Measurements from ENCODE around the gene STH. TPM values are rescaled to one million over a fixed set of nuclear protein-coding genes. Genes with fewer than 3 reads are reported as not detected.
"Not testable (repeated sequence)": the region's sequence is repeated elsewhere in the genome, so short reads cannot be mapped to it uniquely, and the experiment has no call there.

STH gene
- total RNA-seq, 1 experiment from 2014 or later: not detected

DNA sequence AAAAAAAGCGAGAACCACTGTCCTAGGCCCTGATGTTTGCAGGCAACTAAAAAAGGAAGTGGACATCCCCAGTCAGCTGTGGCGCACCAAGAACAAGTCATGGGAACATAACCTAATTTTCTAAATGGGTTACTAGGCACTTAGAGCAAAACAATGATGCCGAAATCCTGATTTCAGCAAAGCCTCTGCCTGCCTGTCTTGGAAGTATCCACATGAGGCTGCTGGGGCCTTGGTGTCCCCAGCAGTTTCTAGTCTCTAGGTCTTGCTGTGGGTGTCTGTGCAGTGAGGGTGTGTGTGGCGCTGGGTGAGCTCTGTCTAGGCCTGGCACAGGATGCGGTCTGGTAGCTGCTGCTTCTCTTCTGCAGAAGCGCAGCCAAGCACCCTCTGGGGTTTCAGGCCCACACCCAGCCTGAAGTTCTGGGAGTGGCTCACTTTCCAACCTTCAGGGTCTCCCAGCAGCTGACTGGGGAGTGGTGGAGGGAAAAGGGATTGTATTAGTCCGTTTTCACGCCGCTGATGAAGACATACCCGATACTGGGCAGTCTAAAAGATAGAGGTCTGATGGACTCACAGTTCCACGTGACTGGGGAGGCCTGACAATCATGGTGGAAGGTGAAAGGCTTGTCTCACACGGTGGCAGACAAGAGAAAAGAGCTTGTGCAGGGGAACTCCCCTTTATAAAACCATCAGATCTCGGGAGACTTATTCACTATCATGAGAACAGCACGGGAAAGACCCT is 21.1 kb downstream of the STH start:
- POLR2A ChIA-PET: interaction anchor here (0.7 to 1.4 kb wide), 2 partner anchors 14 to 31 kb away, joined by 3 read pairs; no protein-coding TSS in a partner anchor

DNA sequence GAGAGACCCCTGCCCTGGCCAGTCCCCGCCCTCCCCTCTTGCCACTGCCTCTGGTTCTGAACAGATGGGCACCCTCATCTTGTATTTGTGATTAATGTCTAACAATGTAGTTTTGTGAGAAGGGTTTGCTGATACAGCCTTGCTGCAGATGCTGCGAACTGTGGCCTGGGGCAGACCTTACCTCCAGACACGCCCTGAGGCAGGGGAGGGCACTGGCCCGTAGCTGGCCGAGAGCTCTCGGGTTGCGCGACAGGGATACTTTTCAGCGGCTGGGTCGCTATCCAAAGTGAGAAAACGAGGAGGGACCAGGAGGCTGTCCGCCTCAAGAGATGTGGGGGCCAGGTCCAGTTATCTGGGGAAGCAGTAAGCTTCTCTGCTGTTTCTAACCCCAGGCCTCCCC is 21.9 kb downstream of the STH start:
- Mint-ChIP-seq H3K27ac (ENCODE audit: low read depth, unreplicated experiment) (no peak overlapping the region), H3K4me1 (ENCODE audit: insufficient read depth, unreplicated experiment) (no peaks in the 10 kb centered on the region), H3K36me3 (ENCODE audit: insufficient read depth, unreplicated experiment) (peaks cover 20% of the 10 kb centered on the region), H3K9me3 (ENCODE audit: unreplicated experiment) (no peaks in the 10 kb centered on the region), H3K27me3 (ENCODE audit: insufficient read depth, unreplicated experiment) (no peaks in the 10 kb centered on the region), H3K4me3 (ENCODE audit: unreplicated experiment) (no peak overlapping the region)
- TF ChIP-seq, protein P1, sequence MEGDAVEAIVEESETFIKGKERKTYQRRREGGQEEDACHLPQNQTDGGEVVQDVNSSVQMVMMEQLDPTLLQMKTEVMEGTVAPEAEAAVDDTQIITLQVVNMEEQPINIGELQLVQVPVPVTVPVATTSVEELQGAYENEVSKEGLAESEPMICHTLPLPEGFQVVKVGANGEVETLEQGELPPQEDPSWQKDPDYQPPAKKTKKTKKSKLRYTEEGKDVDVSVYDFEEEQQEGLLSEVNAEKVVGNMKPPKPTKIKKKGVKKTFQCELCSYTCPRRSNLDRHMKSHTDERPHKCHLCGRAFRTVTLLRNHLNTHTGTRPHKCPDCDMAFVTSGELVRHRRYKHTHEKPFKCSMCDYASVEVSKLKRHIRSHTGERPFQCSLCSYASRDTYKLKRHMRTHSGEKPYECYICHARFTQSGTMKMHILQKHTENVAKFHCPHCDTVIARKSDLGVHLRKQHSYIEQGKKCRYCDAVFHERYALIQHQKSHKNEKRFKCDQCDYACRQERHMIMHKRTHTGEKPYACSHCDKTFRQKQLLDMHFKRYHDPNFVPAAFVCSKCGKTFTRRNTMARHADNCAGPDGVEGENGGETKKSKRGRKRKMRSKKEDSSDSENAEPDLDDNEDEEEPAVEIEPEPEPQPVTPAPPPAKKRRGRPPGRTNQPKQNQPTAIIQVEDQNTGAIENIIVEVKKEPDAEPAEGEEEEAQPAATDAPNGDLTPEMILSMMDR (IDR thresholded peaks at IDR 0.05; ENCODE audit: unreplicated experiment): no peak
- CTCF ChIA-PET: no interaction called here
- POLR2A ChIA-PET: interaction anchor here (0.7 kb wide), 1 partner anchor 41 kb away, joined by 3 read pairs; no protein-coding TSS in a partner anchor
- no TSS peak for BruUV-seq (replicated peaks)
- intact Hi-C loops (cut with micrococcal nuclease): no loop called here
- DNase-seq (ENCODE audit: unreplicated experiment): no peak

More for the DNA sequence above, 21.1 kb downstream of the STH start:
- CTCF ChIA-PET: no interaction called here
- DNase-seq (ENCODE audit: unreplicated experiment): no peak
- TF ChIP-seq, protein P1 (IDR thresholded peaks at IDR 0.05; ENCODE audit: unreplicated experiment): no peak
- intact Hi-C loops (cut with micrococcal nuclease): no loop called here
- no TSS peak for BruUV-seq (replicated peaks)
- Mint-ChIP-seq H3K4me3 (ENCODE audit: unreplicated experiment) (no peak overlapping the region), H3K36me3 (ENCODE audit: insufficient read depth, unreplicated experiment) (peaks cover 12% of the 10 kb centered on the region), H3K9me3 (ENCODE audit: unreplicated experiment) (no peaks in the 10 kb centered on the region), H3K27me3 (ENCODE audit: insufficient read depth, unreplicated experiment) (no peaks in the 10 kb centered on the region), H3K4me1 (ENCODE audit: insufficient read depth, unreplicated experiment) (no peaks in the 10 kb centered on the region), H3K27ac (ENCODE audit: low read depth, unreplicated experiment) (no peak overlapping the region)

DNA sequence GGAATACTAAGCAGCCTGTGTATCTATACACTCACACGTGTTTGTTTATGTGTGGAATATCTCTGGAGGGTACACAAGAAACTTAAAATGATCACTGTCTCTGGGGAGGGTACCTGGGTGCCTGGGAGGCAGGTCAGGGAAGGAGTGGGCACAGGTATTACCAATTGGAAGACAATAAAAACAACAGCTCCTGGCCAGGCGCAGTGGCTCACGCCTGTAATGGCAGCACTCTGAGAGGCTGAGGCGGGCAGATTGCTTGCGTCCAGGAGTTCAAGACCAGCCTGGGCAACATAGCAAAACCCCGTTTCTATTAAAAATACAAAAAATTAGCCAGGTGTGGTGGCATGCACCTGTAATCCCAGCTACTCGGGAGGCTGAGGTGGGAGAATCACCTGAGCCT is 24.3 kb downstream of the STH start:
- intact Hi-C loops (cut with micrococcal nuclease); BruUV-seq (replicated peaks); CTCF ChIA-PET; H3K27ac Mint-ChIP-seq (ENCODE audit: low read depth, unreplicated experiment); H3K27me3 Mint-ChIP-seq (ENCODE audit: insufficient read depth, unreplicated experiment); H3K4me1 Mint-ChIP-seq (ENCODE audit: insufficient read depth, unreplicated experiment); H3K4me3 Mint-ChIP-seq (ENCODE audit: unreplicated experiment); DNase-seq (ENCODE audit: unreplicated experiment); H3K9me3 Mint-ChIP-seq (ENCODE audit: unreplicated experiment); POLR2A ChIA-PET: not testable (repeated sequence)
- H3K36me3 Mint-ChIP-seq (ENCODE audit: insufficient read depth, unreplicated experiment): peaks cover 37% of the 10 kb centered on the region

DNA sequence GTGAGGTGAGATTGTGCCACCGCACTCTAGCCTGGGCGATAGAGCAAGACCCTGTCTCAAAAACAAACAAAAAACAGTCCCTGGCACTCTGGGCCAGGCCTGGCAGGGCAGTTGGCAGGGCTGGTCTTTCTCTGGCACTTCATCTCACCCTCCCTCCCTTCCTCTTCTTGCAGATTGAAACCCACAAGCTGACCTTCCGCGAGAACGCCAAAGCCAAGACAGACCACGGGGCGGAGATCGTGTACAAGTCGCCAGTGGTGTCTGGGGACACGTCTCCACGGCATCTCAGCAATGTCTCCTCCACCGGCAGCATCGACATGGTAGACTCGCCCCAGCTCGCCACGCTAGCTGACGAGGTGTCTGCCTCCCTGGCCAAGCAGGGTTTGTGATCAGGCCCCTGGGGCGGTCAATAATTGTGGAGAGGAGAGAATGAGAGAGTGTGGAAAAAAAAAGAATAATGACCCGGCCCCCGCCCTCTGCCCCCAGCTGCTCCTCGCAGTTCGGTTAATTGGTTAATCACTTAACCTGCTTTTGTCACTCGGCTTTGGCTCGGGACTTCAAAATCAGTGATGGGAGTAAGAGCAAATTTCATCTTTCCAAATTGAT is 24.8 kb downstream of the STH start:
- no peak overlapping the region for H3K27ac Mint-ChIP-seq (ENCODE audit: low read depth, unreplicated experiment)
- POLR2A ChIA-PET: no interaction called here
- no TSS peak for BruUV-seq (replicated peaks)
- peaks cover 42% of the 10 kb centered on the region for H3K36me3 Mint-ChIP-seq (ENCODE audit: insufficient read depth, unreplicated experiment)
- DNase-seq (ENCODE audit: unreplicated experiment): no peak
- no peak overlapping the region for H3K4me3 Mint-ChIP-seq (ENCODE audit: unreplicated experiment)
- H3K9me3 Mint-ChIP-seq (ENCODE audit: unreplicated experiment): no peaks in the 10 kb centered on the region
- intact Hi-C loops (cut with micrococcal nuclease): no loop called here
- TF ChIP-seq, protein P1 (IDR thresholded peaks at IDR 0.05; ENCODE audit: unreplicated experiment): no peak
- CTCF ChIA-PET: interaction anchor here (0.6 kb wide), 1 partner anchor 15 kb away, joined by 3 read pairs; no protein-coding TSS in a partner anchor
- H3K4me1 Mint-ChIP-seq (ENCODE audit: insufficient read depth, unreplicated experiment): no peaks in the 10 kb centered on the region
- no peaks in the 10 kb centered on the region for H3K27me3 Mint-ChIP-seq (ENCODE audit: insufficient read depth, unreplicated experiment)

Data from MCF 10A (cell line).